GM21526 (cell line): Measurements from ENCODE around the gene SPDYE9.
"Not testable (repeated sequence)": the region's sequence is repeated elsewhere in the genome, so short reads cannot be mapped to it uniquely, and the experiment has no call there.

Experiments used
- ATAC-seq: cut with Tn5 transposase; IDR thresholded peaks from one replicate; pipeline ENCODE4 v1.9.1; 2021; ENCODE audit warnings: moderate library complexity; ENCODE audit not compliant: unreplicated experiment, low FRiP score

Gene SPDYE9, protein sequence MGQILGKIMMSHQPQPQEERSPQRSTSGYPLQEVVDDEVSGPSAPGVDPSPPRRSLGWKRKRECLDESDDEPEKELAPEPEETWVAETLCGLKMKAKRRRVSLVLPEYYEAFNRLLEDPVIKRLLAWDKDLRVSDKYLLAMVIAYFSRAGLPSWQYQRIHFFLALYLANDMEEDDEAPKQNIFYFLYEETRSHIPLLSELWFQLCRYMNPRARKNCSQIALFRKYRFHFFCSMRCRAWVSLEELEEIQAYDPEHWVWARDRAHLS

DNA sequence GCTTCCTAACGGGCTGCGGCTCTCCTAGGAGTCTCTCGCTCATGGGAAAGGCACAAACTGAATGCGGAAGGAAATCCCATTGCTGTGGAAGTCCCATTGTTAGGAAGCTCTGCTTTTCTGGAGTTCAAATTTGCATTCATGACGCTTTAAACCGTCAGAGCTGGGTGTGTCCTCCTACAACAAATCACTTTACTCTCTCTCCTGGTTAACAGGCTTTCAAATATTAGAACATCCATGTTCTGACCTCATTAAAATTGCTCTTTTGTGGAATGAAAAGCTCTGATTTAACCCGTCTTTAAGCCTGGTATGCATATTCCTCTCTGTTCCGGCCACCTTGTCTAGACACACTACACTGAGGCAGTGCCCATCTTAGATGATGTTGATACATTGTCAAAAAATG is at the start of gene SPDYE9:
Gene SPDYE9 (minus strand): TSS at position 101 of the 400 bp plus-strand sequence. CDS start 1,800 bp downstream, outside the sequence.
- ATAC-seq, result not testable (repeated sequence)

- ATAC-seq, result not testable (repeated sequence)
Measured at GRCh38 chr7:73134866-73135265, 49.0 kb upstream of the SPDYE9 start.

DNA sequence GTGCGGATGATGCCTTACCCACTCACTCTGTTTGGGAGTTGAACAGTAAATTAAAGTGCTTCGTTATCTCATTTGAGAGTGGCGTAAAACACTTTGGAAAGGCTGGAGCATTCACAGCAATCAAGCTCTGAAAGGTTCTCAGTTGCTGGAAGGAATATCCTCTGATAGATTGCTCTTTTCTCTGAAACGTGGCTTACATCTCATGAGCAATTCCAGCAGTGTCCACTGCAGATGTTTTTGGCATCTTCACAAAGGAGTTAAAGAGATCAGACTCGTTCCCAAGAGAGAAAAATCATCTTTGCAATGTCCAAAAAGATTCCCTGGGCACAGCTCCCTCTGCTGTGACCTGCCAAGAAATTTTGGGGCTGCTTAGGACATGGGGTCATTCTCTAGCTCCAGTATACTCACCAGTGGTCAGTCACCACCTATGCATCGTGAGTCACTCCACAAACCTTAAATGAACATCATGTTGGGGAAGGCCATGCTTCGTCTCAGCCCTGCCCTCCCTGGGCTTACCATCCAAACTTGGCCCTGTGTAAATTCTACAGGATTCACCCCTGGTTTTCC is 46.9 kb upstream of the SPDYE9 start:
- not testable (repeated sequence) for ATAC-seq

- not testable (repeated sequence) for ATAC-seq
Measured at GRCh38 chr7:73130612-73131011, 44.8 kb upstream of the SPDYE9 start.

- ATAC-seq, result not testable (repeated sequence)
Measured at GRCh38 chr7:73124126-73124525, 38.3 kb upstream of the SPDYE9 start.

DNA sequence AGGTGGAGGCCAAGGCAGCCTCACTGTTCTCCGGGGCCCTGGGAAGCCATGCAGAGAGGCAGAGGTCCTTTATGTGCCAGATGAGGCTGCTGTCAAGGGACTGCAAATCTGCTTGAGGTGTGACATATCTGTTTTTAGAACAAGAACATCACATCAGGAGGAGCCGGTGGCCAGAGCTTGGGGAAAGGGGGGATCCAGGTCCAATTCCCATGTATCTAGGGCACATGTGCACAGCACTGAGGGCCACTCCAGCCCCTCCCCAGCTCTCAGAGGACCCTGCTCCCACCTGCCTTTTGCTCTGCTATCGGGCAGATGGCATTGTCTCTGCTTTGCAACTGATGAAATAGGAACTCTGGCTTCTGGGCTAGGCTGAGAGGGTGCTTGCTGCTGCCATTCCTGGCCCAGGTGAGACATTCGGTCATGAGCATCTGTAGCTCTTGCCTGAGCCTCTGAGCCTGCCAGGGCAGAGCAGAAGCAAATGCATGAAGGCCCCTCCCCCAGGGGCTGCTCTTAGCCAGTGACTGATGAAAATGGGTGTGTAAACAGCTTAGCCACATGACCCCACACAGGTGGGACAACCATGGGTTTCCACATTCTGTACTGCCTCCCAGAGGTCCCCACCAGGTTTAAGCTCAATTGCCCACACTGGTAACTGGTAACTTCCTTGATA is 37.1 kb upstream of the SPDYE9 start:
- not testable (repeated sequence) for ATAC-seq

DNA sequence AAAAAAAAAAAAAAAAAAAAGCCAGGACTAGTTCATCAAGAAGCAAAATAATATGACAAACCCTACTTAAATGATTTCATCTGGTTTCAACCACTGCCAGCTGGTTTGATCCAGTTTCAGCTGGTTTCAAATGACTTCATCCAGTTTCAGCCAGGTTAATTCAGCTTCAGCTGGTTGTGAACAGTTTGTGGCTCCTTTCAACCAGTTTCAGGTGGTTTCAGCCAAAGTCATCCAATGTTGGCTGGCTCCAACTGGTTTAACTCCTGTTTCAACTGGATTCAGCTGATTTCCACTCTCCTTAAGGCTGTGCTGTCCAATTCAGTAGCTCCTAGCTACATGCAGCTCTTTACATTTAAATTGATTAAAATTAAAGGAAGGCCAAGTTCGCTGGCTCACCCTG is 32.3 kb upstream of the SPDYE9 start:
- ATAC-seq, result not testable (repeated sequence)

GRCh38 chr7:73057811-73058210 is 28.0 kb downstream of the SPDYE9 start, which contains the start of gene SPDYE11:
Gene SPDYE11 (minus strand): TSS chr7:73057911. CDS start chr7:73056111, 1,800 bp downstream.
- ATAC-seq, result not testable (repeated sequence)

DNA sequence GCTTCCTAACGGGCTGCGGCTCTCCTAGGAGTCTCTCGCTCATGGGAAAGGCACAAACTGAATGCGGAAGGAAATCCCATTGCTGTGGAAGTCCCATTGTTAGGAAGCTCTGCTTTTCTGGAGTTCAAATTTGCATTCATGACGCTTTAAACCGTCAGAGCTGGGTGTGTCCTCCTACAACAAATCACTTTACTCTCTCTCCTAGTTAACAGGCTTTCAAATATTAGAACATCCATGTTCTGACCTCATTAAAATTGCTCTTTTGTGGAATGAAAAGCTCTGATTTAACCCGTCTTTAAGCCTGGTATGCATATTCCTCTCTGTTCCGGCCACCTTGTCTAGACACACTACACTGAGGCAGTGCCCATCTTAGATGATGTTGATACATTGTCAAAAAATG is 56.2 kb downstream of the SPDYE9 start, which contains the start of gene SPDYE8:
Gene SPDYE8 (minus strand): TSS at position 101 of the 400 bp plus-strand sequence. CDS start 1,800 bp downstream, outside the sequence.
- ATAC-seq, result not testable (repeated sequence)
